Mucosa of descending colon (tissue), 3 donors: ENCODE data around the gene IGF2R. TPM values are rescaled to one million over a fixed set of nuclear protein-coding genes. Genes with fewer than 3 reads are reported as not detected.
"Not testable (repeated sequence)": the region's sequence is repeated elsewhere in the genome, so short reads cannot be mapped to it uniquely, and the experiment has no call there.

Experiments
- ATAC-seq: fragments of 200-7000 bp; cut with Tn5 transposase; one replicate; pipeline ENCODE4 v1.9.1; 2020; ENCODE audit warnings: mild to moderate bottlenecking, moderate library complexity
- DNase-seq, 3 donors: peaks; one replicate each; pipeline ENCODE4 v3.0.0-alpha.2; 2020
- H3K36me3 ChIP-seq: fragments of 200-600 bp; one replicate; pipeline ENCODE4 v1.8.0; 2021; ENCODE audit warnings: low read depth, mild to moderate bottlenecking
- H3K4me1 ChIP-seq: fragments of 200-600 bp; one replicate; pipeline ENCODE4 v1.8.0; 2021; ENCODE audit warnings: low read depth, mild to moderate bottlenecking
- H3K4me3 ChIP-seq: fragments of 200-600 bp; one replicate; pipeline ENCODE4 v1.8.0; 2021; ENCODE audit warnings: mild to moderate bottlenecking
- H3K9me3 ChIP-seq: fragments of 200-600 bp; one replicate; pipeline ENCODE4 v1.8.0; 2021; ENCODE audit warnings: mild to moderate bottlenecking
- intact Hi-C, 2 donors: fragments of 100-400 bp; cut with DNase I in 1 of 2; cut with micrococcal nuclease in 1 of 2; formaldehyde crosslinking; loops; one replicate each; pipeline versions ENCODE4 v1.11.0 to v1.11.1; 2022; cut with DNase I, micrococcal nuclease
- total RNA-seq, 3 donors: library from RNA; stranded (reverse); fragmentation: NEBNext Ultra II Directional in 2 of 3; extraction: Animal tissue kit (Norgen Biotek cat#: 25700) in 2 of 3; gene quantifications; one replicate each; pipeline versions ENCODE4 v1.2.1 to v1.2.4, GENCODE V29; 2021 to 2023
- TF ChIP-seq, protein P1 (sequence below): fragments of 200-600 bp; IDR thresholded peaks from one replicate; pipeline ENCODE4 v1.8.0; 2022; ENCODE audit warnings: antibody characterized with exemption, mild to moderate bottlenecking
- donor health status: DM: no; HTN: no; CAD: no; lungs with moderate emphysema.
- donor health status: DM: no; HTN: no; CAD: no.
- donor health status: DM: no; HTN: yes; CAD: no.

Gene IGF2R
- total RNA-seq, 3 donors from 2014 or later = 97.7 to 112 (median 101) TPM

DNA sequence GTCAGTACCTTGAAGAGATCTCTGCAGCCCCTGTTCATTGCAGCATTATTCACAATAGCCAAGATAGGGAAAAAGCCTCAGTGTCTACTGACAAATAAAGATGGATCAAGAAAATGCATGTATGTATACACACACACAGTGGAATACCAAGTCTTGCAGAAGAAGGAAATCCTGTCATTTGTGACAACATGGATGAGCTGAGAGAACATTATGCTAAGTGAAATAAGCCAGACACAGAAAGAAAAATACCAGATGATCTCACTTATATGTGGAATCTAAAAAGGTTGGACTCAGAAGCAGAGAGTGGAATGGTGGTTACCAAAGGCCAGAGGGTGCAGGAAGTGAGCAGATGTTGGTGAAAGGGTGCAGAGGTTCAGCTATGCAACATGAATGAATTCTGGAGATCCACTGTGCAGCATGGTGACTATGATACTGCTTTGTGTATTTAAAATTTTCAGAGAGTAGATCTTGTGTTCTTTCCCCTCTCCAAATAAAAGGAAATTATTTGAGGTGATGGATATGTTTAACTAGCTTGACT, 141.8 kb downstream of the IGF2R start:
- H3K36me3 ChIP-seq = no peaks in the 10 kb centered on the region
- DNase-seq = no peak
- H3K4me3 ChIP-seq = no peak overlapping the region
- H3K4me1 ChIP-seq = no peaks in the 10 kb centered on the region
- ATAC-seq = no peak
- TF ChIP-seq, protein P1, sequence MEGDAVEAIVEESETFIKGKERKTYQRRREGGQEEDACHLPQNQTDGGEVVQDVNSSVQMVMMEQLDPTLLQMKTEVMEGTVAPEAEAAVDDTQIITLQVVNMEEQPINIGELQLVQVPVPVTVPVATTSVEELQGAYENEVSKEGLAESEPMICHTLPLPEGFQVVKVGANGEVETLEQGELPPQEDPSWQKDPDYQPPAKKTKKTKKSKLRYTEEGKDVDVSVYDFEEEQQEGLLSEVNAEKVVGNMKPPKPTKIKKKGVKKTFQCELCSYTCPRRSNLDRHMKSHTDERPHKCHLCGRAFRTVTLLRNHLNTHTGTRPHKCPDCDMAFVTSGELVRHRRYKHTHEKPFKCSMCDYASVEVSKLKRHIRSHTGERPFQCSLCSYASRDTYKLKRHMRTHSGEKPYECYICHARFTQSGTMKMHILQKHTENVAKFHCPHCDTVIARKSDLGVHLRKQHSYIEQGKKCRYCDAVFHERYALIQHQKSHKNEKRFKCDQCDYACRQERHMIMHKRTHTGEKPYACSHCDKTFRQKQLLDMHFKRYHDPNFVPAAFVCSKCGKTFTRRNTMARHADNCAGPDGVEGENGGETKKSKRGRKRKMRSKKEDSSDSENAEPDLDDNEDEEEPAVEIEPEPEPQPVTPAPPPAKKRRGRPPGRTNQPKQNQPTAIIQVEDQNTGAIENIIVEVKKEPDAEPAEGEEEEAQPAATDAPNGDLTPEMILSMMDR = no peak
- intact Hi-C loops = no loop called here
- H3K9me3 ChIP-seq = no peaks in the 10 kb centered on the region

DNA sequence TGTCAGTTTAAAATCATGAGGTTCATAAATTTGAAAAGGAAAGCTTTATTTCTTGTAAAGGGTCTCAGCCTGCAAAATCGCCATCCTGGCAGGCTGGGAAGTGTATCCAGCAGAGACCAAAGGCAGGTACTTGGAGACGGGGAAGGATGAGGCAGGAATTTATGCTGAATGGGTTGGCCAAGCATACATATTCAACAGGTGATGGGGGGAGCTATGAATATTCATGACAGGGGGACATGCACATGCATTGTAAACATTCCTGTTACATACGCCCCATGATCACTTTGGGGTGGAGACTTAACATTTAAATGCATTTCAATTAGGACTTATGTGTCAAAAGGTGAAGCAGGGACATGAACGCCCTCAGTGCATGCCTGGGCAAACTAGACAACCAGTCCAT, 142.9 kb downstream of the IGF2R start:
- TF ChIP-seq, protein P1 = no peak
- Histone ChIP-seq H3K4me3 (no peak overlapping the region), H3K4me1 (no peaks in the 10 kb centered on the region), H3K9me3 (no peaks in the 10 kb centered on the region), H3K36me3 (no peaks in the 10 kb centered on the region)
- intact Hi-C loops = no loop called here
- DNase-seq (no peak), ATAC-seq (no peak)

DNA sequence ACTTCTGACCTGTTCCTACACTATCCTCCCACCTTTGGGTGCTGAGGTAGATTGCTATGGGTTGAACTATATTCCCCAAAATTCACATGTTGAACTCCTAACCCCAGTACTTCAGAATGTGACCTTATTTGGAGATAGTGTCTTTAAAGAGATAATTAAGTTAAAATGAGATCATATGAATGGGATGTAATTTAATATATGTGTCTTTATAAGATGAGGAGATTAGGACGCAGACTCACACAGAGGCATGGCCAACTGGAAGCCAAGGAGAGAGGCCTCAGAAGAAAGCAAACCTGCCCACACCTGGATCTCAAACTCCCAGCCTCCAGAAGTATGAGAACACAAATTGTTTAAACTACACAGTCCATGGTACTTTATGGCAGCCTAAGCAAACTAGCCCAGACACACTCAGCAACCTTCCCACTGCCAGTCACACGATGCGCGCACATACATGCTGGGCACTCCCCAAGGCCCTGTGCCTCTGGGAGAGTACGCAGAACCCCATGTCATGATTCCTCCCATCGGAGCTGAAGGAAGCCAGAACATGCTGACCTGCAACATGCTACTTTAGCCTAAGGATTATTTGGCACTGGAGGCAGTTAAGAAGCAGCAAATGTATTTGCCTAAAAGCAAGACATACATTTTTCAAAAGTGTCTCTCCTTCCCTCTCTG, 143.9 kb downstream of the IGF2R start:
- DNase-seq = no peak
- Histone ChIP-seq H3K4me3 (no peak overlapping the region), H3K36me3 (no peaks in the 10 kb centered on the region), H3K9me3 (no peaks in the 10 kb centered on the region), H3K4me1 (no peaks in the 10 kb centered on the region)
- no peak for ATAC-seq
- TF ChIP-seq, protein P1 = no peak
- intact Hi-C loops = no loop called here

DNA sequence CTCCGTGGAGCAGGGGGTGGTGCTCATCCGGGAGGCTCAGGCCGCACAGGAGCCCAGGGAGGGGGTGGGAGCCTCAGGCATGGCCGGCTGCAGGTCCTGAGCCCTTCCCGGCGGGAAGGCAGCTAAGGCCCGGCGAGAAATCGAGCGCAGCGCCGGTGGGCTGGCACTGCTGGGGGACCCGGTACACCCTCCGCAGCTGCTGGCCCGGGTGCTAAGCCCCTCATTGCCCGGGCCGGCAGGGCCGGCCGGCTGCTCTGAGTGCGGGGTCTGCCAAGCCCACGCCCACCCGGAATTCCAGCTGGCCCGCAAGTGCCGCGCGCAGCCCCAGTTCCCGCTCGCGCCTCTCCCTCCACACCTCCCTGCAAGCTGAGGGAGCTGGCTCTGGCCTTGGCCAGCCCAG, 145.7 kb downstream of the IGF2R start:
- intact Hi-C loops, ATAC-seq, H3K4me3 ChIP-seq, DNase-seq, H3K36me3 ChIP-seq, H3K4me1 ChIP-seq, H3K9me3 ChIP-seq: not testable (repeated sequence)

DNA sequence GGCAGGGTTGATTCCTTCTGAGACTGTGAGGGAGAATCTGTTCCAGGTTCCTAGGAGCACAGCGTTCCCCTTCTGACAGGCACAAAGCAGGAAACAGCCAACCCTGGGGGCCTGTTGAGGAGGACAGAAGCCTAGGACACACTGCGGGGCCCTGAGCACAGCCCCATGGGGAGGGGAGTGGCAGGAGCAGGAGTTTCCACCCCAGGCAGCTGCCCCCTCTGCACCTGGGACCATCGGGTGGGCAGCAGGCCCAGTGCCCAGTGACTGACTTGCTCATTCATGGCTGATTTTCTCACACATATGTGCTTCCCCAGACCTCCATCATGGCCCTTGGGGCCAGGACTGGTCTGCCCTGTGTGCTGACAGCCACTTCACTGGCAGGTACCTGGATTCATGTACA, 146.5 kb downstream of the IGF2R start:
- intact Hi-C loops = no loop called here
- DNase-seq (no peak), ATAC-seq (no peak)

DNA sequence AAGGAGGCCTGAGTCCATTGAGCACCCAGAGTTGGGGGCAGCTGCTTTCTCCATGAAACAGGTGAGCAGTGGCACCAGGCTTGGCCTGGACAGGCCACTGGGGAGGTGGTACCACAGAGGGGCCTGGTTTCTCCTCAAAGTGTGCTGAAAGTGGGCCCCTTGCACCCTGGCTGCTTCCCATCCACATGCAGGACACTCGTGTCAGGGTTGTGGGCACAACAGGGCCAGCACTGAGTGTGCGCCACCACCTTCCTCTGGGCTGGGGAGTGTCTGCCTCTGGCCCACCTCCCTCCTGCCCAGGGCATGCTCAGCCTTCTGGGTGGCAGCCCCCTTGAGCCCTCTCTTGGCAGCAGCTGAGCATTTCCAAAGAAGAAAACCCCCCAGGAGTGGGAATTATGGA, 147.5 kb downstream of the IGF2R start:
- no peak for ATAC-seq
- TF ChIP-seq, protein P1 = no peak
- intact Hi-C loops = no loop called here
- no peaks in the 10 kb centered on the region for H3K9me3 ChIP-seq
- no peak for DNase-seq
- H3K36me3 ChIP-seq = no peaks in the 10 kb centered on the region
- H3K4me1 ChIP-seq = no peaks in the 10 kb centered on the region
- no peak overlapping the region for H3K4me3 ChIP-seq

More for the DNA sequence above, 146.5 kb downstream of the IGF2R start:
- no peaks in the 10 kb centered on the region for H3K36me3 ChIP-seq
- no peaks in the 10 kb centered on the region for H3K9me3 ChIP-seq
- TF ChIP-seq, protein P1 = no peak
- no peaks in the 10 kb centered on the region for H3K4me1 ChIP-seq
- H3K4me3 ChIP-seq = no peak overlapping the region
